Measurements from ENCODE around the gene PTGDS. TPM values are rescaled to one million over a fixed set of nuclear protein-coding genes. Genes with fewer than 3 reads are reported as not detected.

The PTGDS gene
- total RNA-seq, 8 experiments from 2014 or later: 1.2 to 273 (median 12.3) TPM

DNA sequence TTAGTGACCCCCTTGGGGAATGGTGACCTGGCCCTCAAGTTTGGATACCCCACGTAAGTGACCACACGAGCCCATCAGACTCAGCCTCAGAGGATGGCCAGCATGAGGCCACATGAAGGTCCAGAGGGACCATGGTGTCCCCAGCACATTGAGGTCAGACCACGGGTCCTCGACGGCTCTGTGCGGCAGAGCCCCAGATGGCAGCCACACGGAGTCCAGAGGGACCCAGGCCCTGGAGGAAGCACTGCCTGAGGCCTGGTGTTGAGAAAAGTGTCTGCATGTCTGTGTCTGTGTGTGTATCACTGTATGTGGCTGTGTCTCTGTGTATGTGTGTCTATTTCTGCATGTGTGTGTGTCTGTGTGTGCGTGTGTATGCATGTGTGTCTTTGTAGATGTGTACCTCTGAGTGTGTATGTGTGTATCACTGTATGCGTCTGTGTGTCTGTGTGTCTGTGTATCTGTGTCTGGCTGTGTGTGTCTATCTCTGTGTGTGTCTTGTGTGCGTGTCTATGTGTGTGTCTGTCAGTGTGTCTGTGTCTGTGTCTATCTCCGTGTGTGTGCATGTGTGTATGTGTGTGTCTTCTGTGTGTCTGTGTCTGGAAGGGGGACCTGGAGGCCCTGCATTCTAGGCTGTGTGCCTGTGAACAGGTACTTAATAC, 6.5 kb downstream of the PTGDS start:
- whole genome bisulfite sequencing, 10 experiments: 63 to 100% (median 63%) methylated on average over 1 to 6 of the region's 11 CpGs; no CpG with 5 or more reads in 7 of the 10 experiments
- Histone ChIP-seq H3K4me3 (no peak overlapping the region), H3K27ac (no peak overlapping the region), H3K4me1 (replicated peaks in 1 of 2) (peaks cover 5 to 10% of the 10 kb centered on the region in 2 donors)
- in situ Hi-C loops (cut with MboI; ENCODE audit: low pct_unique_long_range_greater_than_20kb in 2 of 9, low sequenced_read_pairs in 9 of 9, unreplicated experiment in 9 of 9): no loop called here
- ATAC-seq (replicated peaks in 6 of 8): peak in 1 of 8 experiments; percentile 74

DNA sequence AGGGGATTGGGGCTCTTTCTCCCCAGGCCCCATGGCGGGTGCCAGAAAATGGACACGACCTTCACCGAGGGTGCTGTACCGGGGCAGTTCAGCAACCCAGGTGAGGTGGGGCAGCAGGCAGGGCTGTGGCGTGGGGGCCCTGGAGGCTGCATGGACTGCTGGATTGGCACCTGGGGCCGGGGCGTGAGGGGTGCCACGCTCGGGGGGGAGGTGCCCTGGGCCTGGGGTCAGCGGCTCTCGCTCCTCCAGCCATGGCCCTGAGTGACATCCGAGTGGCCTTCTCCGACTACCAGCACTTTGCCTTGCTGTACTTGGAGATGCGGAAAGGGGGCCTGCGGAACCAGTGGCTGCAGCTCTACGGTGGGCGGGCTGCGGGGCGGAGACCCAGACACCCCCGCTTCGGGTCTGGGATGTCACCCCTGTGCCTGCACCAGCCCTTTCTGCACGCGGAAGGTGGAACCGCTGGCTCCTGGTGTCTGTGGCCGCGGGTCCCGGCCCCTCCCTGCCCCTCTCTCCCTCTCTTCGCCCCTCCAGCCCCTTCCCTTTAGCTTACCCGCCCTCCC, 7.2 kb downstream of the PTGDS start:
- no peak overlapping the region for H3K27ac ChIP-seq
- peaks cover 0 to 7% of the 10 kb centered on the region in 2 donors for H3K4me1 ChIP-seq (replicated peaks in 1 of 2)
- ATAC-seq (replicated peaks in 6 of 8): peak in 1 of 8 experiments; percentile 2
- no peak overlapping the region for H3K4me3 ChIP-seq
- in situ Hi-C loops (cut with MboI; ENCODE audit: low pct_unique_long_range_greater_than_20kb in 2 of 9, low sequenced_read_pairs in 9 of 9, unreplicated experiment in 9 of 9): no loop called here
- 90% methylated on average over 2 of the region's 29 CpGs; no CpG with 5 or more reads in 9 of the 10 experiments for WGBS, 10 experiments

DNA sequence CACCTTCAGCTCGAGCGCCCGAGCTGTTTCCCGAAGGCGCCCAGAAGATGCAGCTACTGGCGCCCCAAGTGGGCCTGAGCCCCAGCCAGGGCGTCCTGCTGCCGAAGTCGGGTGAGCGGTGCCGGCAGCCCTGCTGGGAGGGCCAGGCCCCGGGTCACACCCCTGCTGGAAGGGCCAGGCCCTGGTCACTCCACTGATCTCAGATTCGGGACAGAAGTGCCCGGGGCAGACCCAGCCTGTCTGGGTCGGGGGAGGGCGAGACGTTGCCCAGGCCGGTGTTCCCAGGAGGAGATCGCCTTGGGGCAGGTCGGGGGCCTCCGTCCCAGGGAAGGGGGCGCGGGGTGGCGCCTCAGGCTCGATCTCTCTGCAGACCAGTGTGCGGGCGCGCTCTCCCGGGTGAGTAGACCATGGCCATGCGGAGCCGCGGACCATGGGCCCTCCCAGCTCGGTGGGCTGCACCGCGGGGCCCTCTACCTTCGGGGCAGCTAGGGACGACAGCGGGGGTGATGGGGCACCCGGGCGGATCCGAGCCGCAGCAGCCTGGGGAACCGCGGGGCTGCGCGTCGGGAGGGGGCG, 7.8 kb downstream of the PTGDS start:
- in situ Hi-C loops (cut with MboI; ENCODE audit: low pct_unique_long_range_greater_than_20kb in 2 of 9, low sequenced_read_pairs in 9 of 9, unreplicated experiment in 9 of 9): no loop called here
- Histone ChIP-seq H3K27ac (no peak overlapping the region), H3K4me3 (no peak overlapping the region), H3K4me1 (replicated peaks in 1 of 2) (peaks cover 0 to 7% of the 10 kb centered on the region in 2 donors)
- peak in 7 of 8 experiments; percentile 2 to 58 (median 21) for ATAC-seq (replicated peaks in 6 of 8)
- no CpG with 5 or more reads among the region's 48 CpGs for WGBS, 10 experiments

GRCh38 chr9:136985853-136986252, 8.5 kb downstream of the PTGDS start:
- Histone ChIP-seq H3K27ac (no peak overlapping the region), H3K4me3 (no peak overlapping the region), H3K4me1 (replicated peaks in 1 of 2) (peaks cover 0 to 7% of the 10 kb centered on the region in 2 donors)
- WGBS, 10 experiments: 0% methylated on average over 1 of the region's 33 CpGs; no CpG with 5 or more reads in 9 of the 10 experiments
- ATAC-seq (replicated peaks in 6 of 8): peak in 4 of 8 experiments; percentile 16 to 48 (median 30)
- in situ Hi-C loops (cut with MboI; ENCODE audit: low pct_unique_long_range_greater_than_20kb in 2 of 9, low sequenced_read_pairs in 9 of 9, unreplicated experiment in 9 of 9): no loop called here

- in situ Hi-C loops (cut with MboI; ENCODE audit: low pct_unique_long_range_greater_than_20kb in 2 of 9, low sequenced_read_pairs in 9 of 9, unreplicated experiment in 9 of 9): no loop called here
These were observed 11.6 kb downstream of the PTGDS start for GRCh38 chr9:136988872-136989271.

DNA sequence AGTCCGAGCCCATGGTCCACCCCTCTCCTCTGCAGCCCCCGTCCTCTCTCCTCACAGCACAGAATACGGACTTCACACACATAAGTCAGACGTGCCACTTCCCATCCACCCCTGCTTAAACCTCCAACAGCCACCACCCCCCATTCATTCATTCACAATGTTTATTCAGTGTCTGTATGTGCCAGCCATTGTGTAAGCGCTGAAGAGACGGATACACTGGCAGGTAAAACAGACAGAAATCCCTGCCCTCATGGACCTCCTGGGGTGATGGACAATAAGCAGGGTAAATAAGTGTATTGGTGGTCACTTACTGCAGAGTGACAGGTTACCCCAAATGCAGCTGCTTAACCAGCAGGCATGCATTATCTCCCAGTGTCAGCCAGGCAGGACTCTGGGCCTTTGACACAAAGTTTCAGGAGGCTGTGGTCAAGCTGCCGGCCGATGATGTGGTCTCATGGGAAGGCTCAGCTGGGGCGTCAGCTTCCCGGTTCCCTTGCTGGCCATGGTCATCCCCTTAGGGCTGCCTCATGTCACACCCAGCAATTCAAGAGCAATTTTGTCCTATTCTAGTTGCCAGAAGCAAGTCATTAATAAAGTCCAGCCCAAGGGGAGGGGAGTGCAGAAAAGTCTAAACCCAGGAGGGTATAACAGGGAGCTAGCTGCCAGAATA, 13.1 kb downstream of the PTGDS start:
- 34 to 100% (median 70%) methylated on average over 1 to 4 of the region's 10 CpGs; no CpG with 5 or more reads in 3 of the 10 experiments for whole genome bisulfite sequencing, 10 experiments
- ATAC-seq (replicated peaks in 6 of 8): no peak
- Histone ChIP-seq H3K27ac (no peak overlapping the region), H3K4me1 (replicated peaks in 1 of 2) (peaks cover 4 to 8% of the 10 kb centered on the region in 2 donors), H3K4me3 (no peak overlapping the region)
- in situ Hi-C loops (cut with MboI; ENCODE audit: low pct_unique_long_range_greater_than_20kb in 2 of 9, low sequenced_read_pairs in 9 of 9, unreplicated experiment in 9 of 9): no loop called here

More at GRCh38 chr9:136988872-136989271, 11.6 kb downstream of the PTGDS start:
- 82 to 100% (median 87%) methylated on average over 1 to 4 of the region's 4 CpGs; no CpG with 5 or more reads in 4 of the 10 experiments for WGBS, 10 experiments
- no peak overlapping the region for H3K4me3 ChIP-seq
- no peak for ATAC-seq (replicated peaks in 6 of 8)
- peaks cover 4 to 12% of the 10 kb centered on the region in 2 donors for H3K4me1 ChIP-seq (replicated peaks in 1 of 2)
- H3K27ac ChIP-seq: no peak overlapping the region

GRCh38 chr9:136991993-136992818, 14.9 kb downstream of the PTGDS start, which contains the start of gene PAXX:
TSS of gene PAXX (plus strand) at chr9:136992422. CDS start at chr9:136992444, 22 bp downstream.
- ATAC-seq (replicated peaks in 6 of 8): peak; percentile 76 to 94 (median 90)
- in situ Hi-C loops (cut with MboI; ENCODE audit: low pct_unique_long_range_greater_than_20kb in 2 of 9, low sequenced_read_pairs in 9 of 9, unreplicated experiment in 9 of 9): no loop called here
- peaks cover 5 to 12% of the 10 kb centered on the region in 2 donors for H3K4me1 ChIP-seq (replicated peaks in 1 of 2)
- WGBS, 10 experiments: 0% methylated on average over 3 to 10 of the region's 92 CpGs; no CpG with 5 or more reads in 8 of the 10 experiments
- H3K4me3 ChIP-seq: peak within 1 kb of the TSS; percentile 57 to 87 (median 78)
- peak within 1 kb of the TSS; percentile 19 to 61 for H3K27ac ChIP-seq

GRCh38 chr9:136992819-136993369, 15.6 kb downstream of the PTGDS start:
- ATAC-seq (replicated peaks in 6 of 8): no peak
- 0 to 8% (median 0%) methylated on average over 1 to 5 of the region's 18 CpGs; no CpG with 5 or more reads in 7 of the 10 experiments for WGBS, 10 experiments
- H3K4me1 ChIP-seq (replicated peaks in 1 of 2): peaks cover 5 to 12% of the 10 kb centered on the region in 2 donors
- H3K4me3 ChIP-seq: peak overlapping the region; percentile 57 to 87 (median 78)
- peak overlapping the region in 1 of 2 donors; percentile 61 for H3K27ac ChIP-seq
- in situ Hi-C loops (cut with MboI; ENCODE audit: low pct_unique_long_range_greater_than_20kb in 2 of 9, low sequenced_read_pairs in 9 of 9, unreplicated experiment in 9 of 9): no loop called here

GRCh38 chr9:136994180-136994887, 17.0 kb downstream of the PTGDS start:
- no CpG with 5 or more reads among the region's 54 CpGs for WGBS, 10 experiments
- in situ Hi-C loops (cut with MboI; ENCODE audit: low pct_unique_long_range_greater_than_20kb in 2 of 9, low sequenced_read_pairs in 9 of 9, unreplicated experiment in 9 of 9): no loop called here
- ATAC-seq (replicated peaks in 6 of 8): no peak
- H3K27ac ChIP-seq: no peak overlapping the region
- peaks cover 5 to 12% of the 10 kb centered on the region in 2 donors for H3K4me1 ChIP-seq (replicated peaks in 1 of 2)
- H3K4me3 ChIP-seq: no peak overlapping the region

GRCh38 chr9:136994888-136995230, 17.6 kb downstream of the PTGDS start:
- in situ Hi-C loops (cut with MboI; ENCODE audit: low pct_unique_long_range_greater_than_20kb in 2 of 9, low sequenced_read_pairs in 9 of 9, unreplicated experiment in 9 of 9): no loop called here
- no CpG with 5 or more reads among the region's 40 CpGs for WGBS, 10 experiments
- Histone ChIP-seq H3K4me3 (no peak overlapping the region), H3K27ac (no peak overlapping the region), H3K4me1 (replicated peaks in 1 of 2) (peaks cover 5 to 12% of the 10 kb centered on the region in 2 donors)
- ATAC-seq (replicated peaks in 6 of 8): no peak

- H3K27ac ChIP-seq: no peak overlapping the region
- no CpG with 5 or more reads among the region's 30 CpGs for WGBS, 10 experiments
- in situ Hi-C loops (cut with MboI; ENCODE audit: low pct_unique_long_range_greater_than_20kb in 2 of 9, low sequenced_read_pairs in 9 of 9, unreplicated experiment in 9 of 9): no loop called here
- H3K4me3 ChIP-seq: no peak overlapping the region
- no peak for ATAC-seq (replicated peaks in 6 of 8)
- H3K4me1 ChIP-seq (replicated peaks in 1 of 2): peaks cover 5 to 12% of the 10 kb centered on the region in 2 donors
These were observed 18.1 kb downstream of the PTGDS start for GRCh38 chr9:136995362-136995761.
